Stimulated activated CD4-positive, alpha-beta T cell treated with anti-CD3 and anti-CD28 coated beads, Interleukin-1b, Interleukin-23, amount 100 ng/mL, for 48 hours (primary cell): ENCODE measurements around the gene WDR1.

Source experiments
- DNase-seq: peaks from one replicate; pipeline ENCODE4 v3.0.0-alpha.2; 2020

WDR1 gene

GRCh38 chr4:10034612-10035104 is 81.9 kb downstream of the WDR1 start:
- DNase-seq, result no peak

DNA sequence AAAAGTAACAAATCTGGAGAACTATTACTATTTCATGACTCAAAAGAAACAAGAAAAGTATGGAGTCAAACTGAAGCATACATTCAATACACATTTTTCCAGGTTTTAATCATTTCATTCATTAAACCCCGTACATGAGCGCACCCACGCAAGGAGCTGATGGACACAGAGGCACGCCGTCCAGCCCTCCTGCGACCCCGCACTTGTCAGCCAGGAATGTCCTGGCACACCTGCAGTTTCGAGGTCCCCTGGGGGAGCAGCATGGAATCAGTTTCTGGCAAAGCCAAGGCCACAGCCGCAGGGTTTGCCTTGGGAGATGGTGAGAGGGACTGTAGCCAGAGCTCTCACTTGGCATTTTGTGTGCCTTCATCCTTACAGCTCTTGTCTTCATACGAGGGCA is 82.5 kb downstream of the WDR1 start:
- DNase-seq, result no peak

GRCh38 chr4:10033191-10033881 is 83.3 kb downstream of the WDR1 start:
- no peak for DNase-seq

GRCh38 chr4:10032625-10033024 is 84.0 kb downstream of the WDR1 start:
- DNase-seq, result no peak

DNA sequence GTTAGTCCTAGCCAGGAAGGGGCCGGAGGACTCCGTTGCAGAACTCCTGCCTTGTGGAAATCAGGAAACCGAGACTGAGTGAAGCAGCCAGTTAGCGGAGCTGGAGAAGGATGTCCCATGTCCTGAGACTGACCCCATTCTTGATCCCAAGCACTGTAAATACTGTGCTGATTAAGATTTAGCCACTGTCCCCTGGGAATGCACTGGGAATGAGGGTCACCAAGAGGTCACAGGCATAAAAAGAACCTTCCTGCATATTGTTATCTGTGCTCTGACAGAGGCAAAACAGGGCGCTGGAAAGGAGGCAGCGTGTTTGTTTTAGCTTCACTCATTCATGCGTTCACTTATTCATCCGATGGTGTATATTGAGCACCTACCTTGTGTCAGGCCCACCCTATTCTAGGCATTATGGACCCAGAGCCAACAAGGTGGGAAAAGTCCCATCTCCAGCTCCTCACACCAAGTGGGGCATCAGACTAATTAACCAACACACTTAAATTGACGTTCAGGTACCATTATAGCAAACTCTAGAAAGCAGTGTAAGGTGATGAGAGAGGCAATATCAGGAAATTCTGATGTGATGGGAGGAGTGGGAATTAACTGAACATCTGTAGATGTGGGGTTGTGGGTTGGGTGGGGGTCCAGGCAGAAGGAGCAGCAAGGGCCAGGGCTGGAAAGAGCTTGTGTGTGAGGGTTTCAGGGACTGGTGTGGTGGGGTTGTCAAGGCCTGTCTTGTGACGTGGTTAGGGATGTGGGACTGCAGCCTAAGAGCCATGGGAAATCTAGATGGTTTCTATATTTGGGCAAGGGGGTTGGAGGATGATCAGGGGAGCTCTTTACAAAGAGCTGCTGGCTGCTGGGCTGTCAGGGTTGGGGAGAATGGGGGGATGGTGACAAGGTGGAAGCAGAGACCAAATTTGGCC is 84.7 kb downstream of the WDR1 start:
- DNase-seq, result no peak

- DNase-seq, result no peak
Observed at GRCh38 chr4:10030972-10031667, 85.5 kb downstream of the WDR1 start.

- DNase-seq, result no peak
Observed at GRCh38 chr4:10029403-10029802, 87.2 kb downstream of the WDR1 start.

GRCh38 chr4:10028910-10029309 is 87.7 kb downstream of the WDR1 start:
- DNase-seq, result no peak

- DNase-seq, result no peak
Observed at GRCh38 chr4:10026485-10026884, 90.1 kb downstream of the WDR1 start.

DNA sequence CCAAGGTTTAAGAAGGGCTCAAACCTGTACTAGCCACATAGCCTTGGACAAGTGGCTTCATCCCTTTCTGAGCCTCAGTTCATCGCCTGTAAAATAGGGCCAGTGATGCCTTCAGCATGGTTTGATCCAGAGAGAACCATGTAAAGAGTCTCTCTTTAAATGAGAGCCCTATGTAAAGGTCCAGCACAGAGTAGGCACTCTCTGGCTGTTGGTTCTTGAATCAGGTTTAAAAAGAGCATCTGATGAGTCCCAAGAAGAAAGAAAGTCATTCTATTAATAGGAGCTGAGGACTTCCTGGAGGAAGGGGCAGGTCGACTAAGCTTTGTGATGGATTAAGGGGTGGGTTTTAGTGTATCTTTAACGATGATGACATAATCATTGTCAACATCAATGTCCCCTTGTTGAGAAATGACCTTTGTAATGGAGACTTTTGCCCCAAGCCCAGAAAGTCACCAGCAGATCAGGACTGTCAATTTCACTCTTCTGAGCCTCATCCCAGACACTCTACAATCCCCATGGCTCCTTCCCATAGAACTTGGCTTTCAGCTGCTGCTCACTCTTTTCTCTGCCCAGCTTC is 91.3 kb downstream of the WDR1 start:
- no peak for DNase-seq
